Measurements from ENCODE around the gene NUDT16. TPM values are rescaled to one million over a fixed set of nuclear protein-coding genes. Genes with fewer than 3 reads are reported as not detected.

Gene NUDT16
- 13.7 and 14.3 TPM in 2 replicates for total RNA-seq

GRCh38 chr3:131381445-131382291 lies at the start of gene NUDT16:
Gene NUDT16 (plus strand): TSS chr3:131381774. CDS start chr3:131381805, 31 bp downstream.

Other genes with a start within 250 kb of the NUDT16 start
- gene MRPL3, start 121.2 kb downstream of the NUDT16 start, total RNA-seq: 88.3 and 96.3 TPM in 2 replicates